ENCODE data around the gene HSD3B2. TPM values are rescaled to one million over a fixed set of nuclear protein-coding genes. Genes with fewer than 3 reads are reported as not detected.
A peak's percentile ranks its signal among the peaks of the same experiment; 100 is the strongest.
"Not testable (repeated sequence)": the region's sequence is repeated elsewhere in the genome, so short reads cannot be mapped to it uniquely, and the experiment has no call there.

HSD3B2 gene
- total RNA-seq (not detected), total RNA-seq (0 reads per million in 2 donors)

- Mint-ChIP-seq H3K27ac (no peak within 1 kb of the TSS), H3K4me1 (no peaks in the 10 kb centered on the region)
Observed at GRCh38 chr1:119414950-119415349, at the start of gene HSD3B2. TSS of gene HSD3B2 (plus strand) at chr1:119415150. CDS start at chr1:119415420, 270 bp downstream.

GRCh38 chr1:119366424-119366823 lies 48.5 kb upstream of the HSD3B2 start:
- Mint-ChIP-seq H3K4me3 (no peak overlapping the region), H3K27ac (no peak overlapping the region), H3K36me3 (ENCODE audit: low read depth) (peaks cover 2% of the 10 kb centered on the region), H3K4me1 (no peaks in the 10 kb centered on the region), H3K27me3 (peaks cover 58% of the 10 kb centered on the region)
- DNase-seq = no peak
- no peak for ATAC-seq
- H3K9me3 ChIP-seq (ENCODE audit: control insufficient read depth, low read length, poor library complexity, severe bottlenecking) = no peaks in the 10 kb centered on the region

More at GRCh38 chr1:119414950-119415349, at the start of gene HSD3B2:
- ATAC-seq (no peak), DNase-seq (no peak)
- H3K27me3 Mint-ChIP-seq = no peaks in the 10 kb centered on the region
- H3K36me3 Mint-ChIP-seq (ENCODE audit: low read depth) = no peaks in the 10 kb centered on the region
- no peak within 1 kb of the TSS for H3K4me3 Mint-ChIP-seq
- no peaks in the 10 kb centered on the region for H3K9me3 ChIP-seq (ENCODE audit: control insufficient read depth, low read length, poor library complexity, severe bottlenecking)

- no peak for ATAC-seq
- Mint-ChIP-seq H3K27me3 (peaks cover 52% of the 10 kb centered on the region), H3K36me3 (ENCODE audit: low read depth) (peaks cover 2% of the 10 kb centered on the region), H3K4me3 (no peak overlapping the region), H3K27ac (peak overlapping the region; percentile 16), H3K4me1 (no peaks in the 10 kb centered on the region)
- no peak for DNase-seq
- H3K9me3 ChIP-seq (ENCODE audit: control insufficient read depth, low read length, poor library complexity, severe bottlenecking) = no peaks in the 10 kb centered on the region
Observed at GRCh38 chr1:119367432-119368124, 47.4 kb upstream of the HSD3B2 start.

GRCh38 chr1:119368554-119368953 lies 46.4 kb upstream of the HSD3B2 start, which contains the start of gene HAO2:
TSS of gene HAO2 (plus strand) at chr1:119368785. CDS start at chr1:119381086, 12,301 bp downstream.
- no peak for ATAC-seq
- Mint-ChIP-seq H3K4me1 (no peaks in the 10 kb centered on the region), H3K27ac (peak within 1 kb of the TSS; percentile 16), H3K4me3 (no peak within 1 kb of the TSS), H3K36me3 (ENCODE audit: low read depth) (peaks cover 2% of the 10 kb centered on the region), H3K27me3 (peaks cover 51% of the 10 kb centered on the region)
- no peaks in the 10 kb centered on the region for H3K9me3 ChIP-seq (ENCODE audit: control insufficient read depth, low read length, poor library complexity, severe bottlenecking)
- no peak for DNase-seq

- DNase-seq (no peak), ATAC-seq (no peak)
- Mint-ChIP-seq H3K27me3 (peaks cover 56% of the 10 kb centered on the region), H3K27ac (no peak overlapping the region), H3K4me3 (no peak overlapping the region), H3K4me1 (peaks cover 5% of the 10 kb centered on the region), H3K36me3 (ENCODE audit: low read depth) (peaks cover 4% of the 10 kb centered on the region)
- no peaks in the 10 kb centered on the region for H3K9me3 ChIP-seq (ENCODE audit: control insufficient read depth, low read length, poor library complexity, severe bottlenecking)
Observed at GRCh38 chr1:119370748-119371147, 44.2 kb upstream of the HSD3B2 start.

- H3K27me3 Mint-ChIP-seq = peaks cover 46% of the 10 kb centered on the region
- no peak for DNase-seq
Observed at GRCh38 chr1:119371815-119372214, 43.1 kb upstream of the HSD3B2 start.

GRCh38 chr1:119372503-119373086 lies 42.4 kb upstream of the HSD3B2 start:
- no peak for ATAC-seq
- H3K36me3 Mint-ChIP-seq (ENCODE audit: low read depth) = peaks cover 4% of the 10 kb centered on the region
- no peak for DNase-seq

More at GRCh38 chr1:119371815-119372214, 43.1 kb upstream of the HSD3B2 start:
- Mint-ChIP-seq H3K36me3 (ENCODE audit: low read depth) (peaks cover 4% of the 10 kb centered on the region), H3K27ac (no peak overlapping the region), H3K4me3 (no peak overlapping the region), H3K4me1 (peaks cover 5% of the 10 kb centered on the region)
- no peaks in the 10 kb centered on the region for H3K9me3 ChIP-seq (ENCODE audit: control insufficient read depth, low read length, poor library complexity, severe bottlenecking)
- ATAC-seq = no peak

GRCh38 chr1:119373465-119373864 lies 41.5 kb upstream of the HSD3B2 start:
- Mint-ChIP-seq H3K36me3 (ENCODE audit: low read depth) (peaks cover 4% of the 10 kb centered on the region), H3K27ac (no peak overlapping the region), H3K4me3 (no peak overlapping the region), H3K27me3 (peaks cover 32% of the 10 kb centered on the region), H3K4me1 (peaks cover 5% of the 10 kb centered on the region)
- no peaks in the 10 kb centered on the region for H3K9me3 ChIP-seq (ENCODE audit: control insufficient read depth, low read length, poor library complexity, severe bottlenecking)
- DNase-seq = no peak
- no peak for ATAC-seq

More at GRCh38 chr1:119372503-119373086, 42.4 kb upstream of the HSD3B2 start:
- H3K4me1 Mint-ChIP-seq = peaks cover 5% of the 10 kb centered on the region
- no peaks in the 10 kb centered on the region for H3K9me3 ChIP-seq (ENCODE audit: control insufficient read depth, low read length, poor library complexity, severe bottlenecking)
- no peak overlapping the region for H3K4me3 Mint-ChIP-seq
- no peak overlapping the region for H3K27ac Mint-ChIP-seq
- peaks cover 38% of the 10 kb centered on the region for H3K27me3 Mint-ChIP-seq

- H3K4me3 Mint-ChIP-seq = no peak overlapping the region
- no peak overlapping the region for H3K27ac Mint-ChIP-seq
- DNase-seq (no peak), ATAC-seq (peak; percentile 25)
- no peaks in the 10 kb centered on the region for H3K9me3 ChIP-seq (ENCODE audit: control insufficient read depth, low read length, poor library complexity, severe bottlenecking)
- H3K4me1 Mint-ChIP-seq = peaks cover 5% of the 10 kb centered on the region
- H3K27me3 Mint-ChIP-seq = peaks cover 24% of the 10 kb centered on the region
- peaks cover 2% of the 10 kb centered on the region for H3K36me3 Mint-ChIP-seq (ENCODE audit: low read depth)
Observed at GRCh38 chr1:119374208-119374874, 40.6 kb upstream of the HSD3B2 start.

GRCh38 chr1:119375366-119375765 lies 39.6 kb upstream of the HSD3B2 start:
- ATAC-seq = no peak

GRCh38 chr1:119376594-119376993 lies 38.4 kb upstream of the HSD3B2 start:
- DNase-seq = no peak
- H3K4me1 Mint-ChIP-seq = peaks cover 5% of the 10 kb centered on the region
- no peak for ATAC-seq
- H3K9me3 ChIP-seq (ENCODE audit: control insufficient read depth, low read length, poor library complexity, severe bottlenecking) = no peaks in the 10 kb centered on the region
- H3K27ac Mint-ChIP-seq = no peak overlapping the region
- H3K36me3 Mint-ChIP-seq (ENCODE audit: low read depth) = peaks cover 2% of the 10 kb centered on the region
- peaks cover 15% of the 10 kb centered on the region for H3K27me3 Mint-ChIP-seq
- H3K4me3 Mint-ChIP-seq = no peak overlapping the region

More at GRCh38 chr1:119375366-119375765, 39.6 kb upstream of the HSD3B2 start:
- H3K9me3 ChIP-seq (ENCODE audit: control insufficient read depth, low read length, poor library complexity, severe bottlenecking) = no peaks in the 10 kb centered on the region
- H3K4me3 Mint-ChIP-seq = no peak overlapping the region
- DNase-seq = no peak
- H3K36me3 Mint-ChIP-seq (ENCODE audit: low read depth) = peaks cover 2% of the 10 kb centered on the region
- H3K27ac Mint-ChIP-seq = no peak overlapping the region
- H3K27me3 Mint-ChIP-seq = peaks cover 23% of the 10 kb centered on the region
- peaks cover 5% of the 10 kb centered on the region for H3K4me1 Mint-ChIP-seq

- not testable (repeated sequence) for H3K36me3 Mint-ChIP-seq (ENCODE audit: low read depth); DNase-seq; H3K9me3 ChIP-seq (ENCODE audit: control insufficient read depth, low read length, poor library complexity, severe bottlenecking); H3K4me1 Mint-ChIP-seq; ATAC-seq; H3K27ac Mint-ChIP-seq; H3K4me3 Mint-ChIP-seq
- H3K27me3 Mint-ChIP-seq = peaks cover 15% of the 10 kb centered on the region
Observed at GRCh38 chr1:119377594-119377993, 37.4 kb upstream of the HSD3B2 start.

- ATAC-seq (no peak), DNase-seq (no peak)
- Mint-ChIP-seq H3K4me1 (peaks cover 3% of the 10 kb centered on the region), H3K27me3 (peaks cover 13% of the 10 kb centered on the region), H3K4me3 (no peak overlapping the region), H3K27ac (no peak overlapping the region), H3K36me3 (ENCODE audit: low read depth) (peaks cover 2% of the 10 kb centered on the region)
- no peaks in the 10 kb centered on the region for H3K9me3 ChIP-seq (ENCODE audit: control insufficient read depth, low read length, poor library complexity, severe bottlenecking)
Observed at GRCh38 chr1:119379117-119379516, 35.8 kb upstream of the HSD3B2 start.

Data from T-helper 17 cell (primary cell).